Stimulated activated CD8-positive, alpha-beta memory T cell treated with anti-CD3 and anti-CD28 coated beads, Interleukin-2, amount 100 ng/mL, for 1 hour (primary cell): ENCODE results near the gene CITED1.
"Not testable (repeated sequence)": the region's sequence is repeated elsewhere in the genome, so short reads cannot be mapped to it uniquely, and the experiment has no call there.

Source experiments
- DNase-seq, 2 donors: peaks; one replicate each; pipeline ENCODE4 v3.0.0-alpha.2; 2020; ENCODE audit warnings: low read depth in 2 of 2

Gene CITED1

GRCh38 chrX:72305286-72306084 lies at the start of gene CITED1:
CITED1 (minus strand) TSS chrX:72305914; CDS start chrX:72302869, 3,045 bp downstream.
- DNase-seq: no peak

- no peak for DNase-seq
These were observed 47.1 kb upstream of the CITED1 start for GRCh38 chrX:72352786-72353185.

GRCh38 chrX:72351606-72352334 lies 46.1 kb upstream of the CITED1 start:
- no peak for DNase-seq

DNA sequence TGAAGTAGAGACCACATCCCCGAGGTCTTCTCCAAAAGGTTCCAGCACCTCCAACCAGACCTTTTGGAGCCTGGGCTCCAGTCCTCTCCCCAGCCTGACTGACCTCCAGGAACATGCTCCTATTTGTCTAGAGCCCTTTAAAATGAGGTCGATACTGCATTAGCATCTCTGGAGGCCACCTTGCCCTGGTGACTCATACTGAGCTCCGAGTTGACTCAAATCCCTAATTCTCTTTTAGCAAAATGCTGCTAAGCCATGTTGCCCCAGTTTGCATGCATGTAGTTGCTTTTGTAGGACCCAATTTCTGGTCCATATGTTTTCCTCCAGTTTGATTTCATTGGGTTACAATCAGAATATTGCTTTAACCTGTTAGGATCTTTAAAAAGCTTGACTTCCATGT lies 43.5 kb upstream of the CITED1 start:
- DNase-seq: no peak

DNA sequence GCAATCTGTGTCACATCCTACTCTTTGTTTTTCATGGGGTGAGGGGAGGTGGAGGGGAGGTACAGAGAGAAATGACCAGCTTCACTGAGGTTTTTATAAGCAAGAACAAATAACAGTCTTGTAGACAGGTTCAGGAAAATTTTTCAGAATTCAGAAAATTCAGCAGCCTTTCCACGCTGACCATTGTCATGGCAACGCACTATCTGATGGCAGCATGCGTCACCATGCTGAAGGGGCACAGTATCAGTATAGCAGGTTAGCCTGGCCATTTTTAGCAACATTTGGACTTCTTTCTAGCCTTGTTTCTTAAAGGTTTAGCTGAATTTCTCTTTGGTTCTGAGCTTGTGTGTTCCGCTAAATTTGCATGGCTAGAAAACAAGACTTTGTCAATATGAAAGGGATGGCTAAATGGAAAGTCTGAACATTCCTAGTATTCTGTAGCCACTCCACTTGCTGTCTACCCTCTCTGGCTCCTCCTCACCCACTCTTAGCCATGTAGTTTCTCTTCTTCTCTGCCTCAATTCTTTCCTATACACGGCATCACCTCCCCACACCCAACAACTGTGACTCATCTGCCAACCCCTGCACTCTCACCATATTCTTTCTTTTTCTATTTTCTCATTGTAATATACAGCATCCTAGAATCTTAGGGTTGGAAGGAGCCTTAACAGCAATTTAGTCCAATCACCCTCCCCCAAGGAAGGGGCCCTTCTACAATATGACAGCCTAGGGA lies 42.7 kb upstream of the CITED1 start:
- no peak for DNase-seq

GRCh38 chrX:72347366-72347765 lies 41.7 kb upstream of the CITED1 start:
- no peak for DNase-seq

GRCh38 chrX:72346302-72346949 lies 40.7 kb upstream of the CITED1 start:
- no peak for DNase-seq

DNA sequence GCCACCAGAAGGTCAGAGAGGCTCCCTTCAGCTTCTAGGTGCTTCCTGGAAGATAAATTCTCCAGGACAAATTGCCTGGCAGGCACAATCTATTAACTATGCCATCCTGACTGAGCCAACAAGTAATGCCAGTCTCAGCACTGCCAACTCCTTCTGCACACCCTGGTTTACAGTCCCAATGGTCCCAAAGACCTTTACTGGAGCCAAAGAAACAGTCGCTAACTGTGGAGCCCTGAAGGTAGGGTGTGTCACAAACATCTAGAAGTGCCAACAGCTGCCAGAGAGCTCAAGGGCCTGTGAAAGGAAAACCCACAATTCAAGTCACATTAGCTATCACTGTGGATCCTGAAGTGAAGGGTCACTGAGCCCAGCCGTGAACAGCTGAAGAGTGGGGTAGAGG lies 34.9 kb upstream of the CITED1 start:
- DNase-seq: no peak

DNA sequence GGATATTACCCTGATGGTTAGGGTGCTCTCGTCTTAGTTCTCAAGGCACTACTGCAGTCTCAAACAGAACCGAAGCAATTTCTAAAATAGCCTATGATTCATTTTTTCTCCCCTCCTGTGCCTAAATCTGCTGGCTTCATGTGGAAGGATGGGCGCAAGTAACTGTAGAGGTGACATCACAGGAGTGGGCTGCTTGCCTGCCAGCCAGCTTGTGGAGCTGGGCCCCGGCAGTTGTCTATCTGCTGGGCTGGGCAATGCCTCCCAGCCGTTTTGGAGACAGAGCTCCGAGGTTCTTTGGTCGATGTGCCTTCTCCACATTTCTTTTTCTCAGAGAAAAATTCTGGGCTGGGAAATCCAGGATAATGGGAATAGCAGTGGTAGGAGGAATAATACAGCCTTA lies 34.3 kb upstream of the CITED1 start:
- no peak for DNase-seq

DNA sequence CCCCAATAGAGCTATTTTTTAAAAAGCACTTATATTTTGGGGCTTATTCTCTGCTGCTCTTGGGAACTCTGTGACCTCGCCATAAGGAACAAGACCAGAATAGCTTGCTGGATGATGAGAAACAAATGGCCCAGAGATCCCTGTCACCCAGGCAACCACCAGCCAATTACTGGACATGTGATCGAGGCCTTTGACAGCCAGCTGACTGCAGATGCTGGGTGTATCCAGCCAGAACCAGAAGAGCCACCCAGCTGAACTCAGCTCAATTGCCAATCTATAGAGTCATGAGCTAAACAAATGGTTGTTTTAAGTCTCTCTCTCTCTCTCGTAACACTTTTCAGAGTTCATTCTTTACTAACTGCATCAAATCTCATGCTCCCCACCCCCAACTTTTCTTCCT lies 24.4 kb upstream of the CITED1 start:
- no peak for DNase-seq

- no peak for DNase-seq
These were observed 21.0 kb upstream of the CITED1 start for GRCh38 chrX:72326605-72327300.

DNA sequence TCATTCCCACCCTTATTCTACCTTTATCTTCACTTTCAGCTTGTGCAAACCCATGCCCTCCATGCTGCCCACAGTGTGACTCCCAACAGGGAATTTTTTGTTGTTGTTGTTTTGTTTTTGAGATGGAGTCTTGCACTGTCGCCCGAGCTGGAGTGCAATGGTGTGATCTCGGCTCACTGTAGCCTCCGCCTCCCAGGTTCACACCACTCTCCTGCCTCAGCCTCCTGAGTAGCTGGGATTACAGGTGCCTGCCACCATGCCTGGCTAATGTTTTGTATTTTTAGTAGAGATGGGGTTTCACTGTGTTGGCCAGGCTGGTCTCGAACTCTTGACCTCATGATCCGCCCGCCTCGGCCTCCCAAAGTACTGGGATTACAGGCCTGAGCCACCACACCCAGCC lies 13.9 kb upstream of the CITED1 start:
- not testable (repeated sequence) for DNase-seq

DNA sequence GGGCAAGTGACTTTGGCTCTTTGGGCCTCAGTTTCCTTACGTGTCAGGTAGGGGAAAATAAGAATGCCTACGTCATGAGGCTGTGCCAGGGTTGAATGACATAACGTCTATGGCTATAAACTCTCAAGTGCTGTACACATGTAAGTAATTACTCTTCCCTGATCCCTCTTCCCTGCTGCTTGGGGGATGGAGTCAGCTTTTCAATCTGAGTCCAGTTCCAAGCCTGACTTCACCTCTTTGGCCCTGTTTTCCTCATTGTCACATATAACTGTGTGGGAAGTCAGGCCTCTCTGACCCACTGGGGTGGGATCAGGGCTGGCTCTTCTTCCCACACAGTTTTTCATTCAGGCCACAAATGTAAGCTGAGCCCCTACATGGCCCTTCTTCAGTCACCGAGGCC lies 11.4 kb upstream of the CITED1 start:
- no peak for DNase-seq

GRCh38 chrX:72316408-72317110 lies 10.8 kb upstream of the CITED1 start:
- no peak for DNase-seq

- DNase-seq: no peak
These were observed 9.2 kb upstream of the CITED1 start for GRCh38 chrX:72314881-72315280.

DNA sequence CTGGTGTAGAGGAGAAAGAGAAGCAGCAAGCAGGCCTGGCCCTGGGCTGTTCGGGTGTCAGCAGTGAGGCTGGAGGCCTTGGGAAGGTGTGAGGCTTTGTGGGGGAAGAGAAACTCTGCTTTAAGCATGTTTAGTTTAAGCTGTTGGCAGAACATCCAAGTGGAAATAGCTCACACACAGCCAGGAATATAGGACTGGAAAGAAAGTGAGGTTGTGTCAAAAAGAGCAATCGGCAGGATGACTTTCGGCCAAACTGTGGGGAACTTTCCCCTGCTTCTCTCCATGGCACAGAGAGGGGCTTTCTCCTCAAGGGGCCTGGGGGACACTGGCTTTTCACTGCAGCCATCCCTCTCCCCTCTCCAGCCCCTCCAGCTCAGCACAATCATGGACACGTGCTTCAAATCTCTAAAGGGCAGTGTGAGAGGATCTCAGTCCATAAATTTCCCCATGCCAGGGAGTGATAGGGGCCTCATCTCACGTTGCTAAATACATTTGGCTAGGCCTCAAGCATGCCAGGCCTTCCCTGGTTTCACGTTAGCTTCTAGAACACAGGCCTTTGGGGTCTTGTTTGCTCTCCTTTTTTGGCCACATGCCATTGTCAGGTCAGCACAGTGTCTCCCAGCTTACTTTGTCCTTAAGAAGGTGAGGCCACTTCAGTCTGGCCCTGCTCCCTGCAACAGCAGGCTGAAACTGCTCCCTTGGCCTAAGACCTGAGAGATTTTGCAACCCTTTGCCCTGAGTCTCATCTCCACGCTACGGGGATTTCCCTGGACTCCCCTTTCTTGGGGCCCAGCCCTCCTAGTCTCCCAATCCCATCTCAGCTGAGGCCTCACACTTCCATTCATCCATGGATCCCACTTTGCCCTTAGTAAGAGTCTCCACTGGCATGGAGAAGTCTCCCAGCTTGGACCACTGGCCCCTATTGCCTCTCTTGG lies 8.3 kb upstream of the CITED1 start:
- DNase-seq: no peak

- DNase-seq: no peak
These were observed 6.7 kb upstream of the CITED1 start for GRCh38 chrX:72312311-72312940.

DNA sequence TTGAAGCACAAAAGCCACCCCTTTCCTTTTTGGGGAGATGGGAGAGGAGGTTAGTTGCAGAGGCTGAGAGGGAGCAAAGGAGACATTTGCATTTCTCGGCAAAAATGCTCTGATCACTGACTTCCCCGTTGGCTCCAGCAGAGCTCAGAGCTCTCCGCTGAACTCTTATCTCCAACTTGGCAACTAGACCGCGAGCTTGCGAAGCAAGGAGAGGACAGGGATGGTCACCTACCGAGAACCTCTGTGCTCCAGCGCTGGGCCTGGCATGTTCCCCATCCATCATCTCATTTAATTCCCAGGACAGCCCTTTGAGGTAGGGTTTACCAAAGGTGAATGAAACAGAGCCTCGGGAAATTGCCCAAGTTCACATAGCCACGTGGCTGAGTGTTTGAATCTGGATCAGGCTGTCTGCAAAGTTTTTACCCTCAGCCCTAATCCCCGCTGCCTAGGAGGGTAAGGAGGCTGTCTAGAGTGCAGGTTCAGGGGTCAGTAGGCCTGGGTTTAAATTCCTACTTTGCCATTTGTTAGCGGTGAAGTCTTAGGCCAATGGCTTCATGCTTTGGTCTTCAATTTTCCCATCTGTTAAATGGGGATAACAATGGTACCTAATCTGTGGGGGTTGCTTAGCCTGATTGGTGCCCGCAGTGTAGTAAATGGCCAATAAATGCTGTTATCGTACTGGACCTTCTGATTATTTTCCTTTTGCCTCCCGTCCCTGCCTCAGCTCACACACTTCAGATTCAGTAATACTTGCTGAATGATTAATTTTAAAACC lies 3.8 kb upstream of the CITED1 start:
- no peak for DNase-seq
